ENCODE results near the gene INSM1.

DNA sequence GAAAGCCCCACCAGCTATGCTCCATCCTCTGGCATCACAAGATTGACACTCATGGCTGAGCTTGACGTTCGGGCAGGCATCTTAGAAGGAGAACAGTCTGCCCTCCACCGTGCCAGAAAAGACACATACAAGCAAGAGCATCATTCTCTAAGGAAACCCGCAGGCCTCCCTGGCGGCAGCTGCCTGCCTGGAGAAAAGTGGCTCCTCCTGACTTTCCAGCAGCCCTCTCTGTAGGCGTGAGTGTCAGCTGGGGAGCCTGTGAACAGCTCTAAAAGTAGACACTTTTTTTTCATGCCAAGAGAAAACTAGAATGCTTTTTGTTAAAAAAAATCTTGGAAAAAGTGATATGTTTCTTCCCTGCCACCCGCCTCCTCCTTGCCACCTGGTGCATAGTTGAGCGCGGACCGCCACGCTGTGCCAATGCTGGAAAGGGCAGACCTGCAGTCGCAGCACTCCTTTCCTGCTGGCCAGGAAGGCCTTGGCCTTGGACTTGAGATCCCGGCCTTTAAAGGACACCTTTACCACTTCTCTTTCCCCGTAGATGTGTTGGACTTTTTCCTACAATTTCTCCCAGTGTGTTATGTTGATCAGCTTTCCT lies 29.7 kb upstream of the INSM1 start:
- TF ChIP-seq, protein P1, sequence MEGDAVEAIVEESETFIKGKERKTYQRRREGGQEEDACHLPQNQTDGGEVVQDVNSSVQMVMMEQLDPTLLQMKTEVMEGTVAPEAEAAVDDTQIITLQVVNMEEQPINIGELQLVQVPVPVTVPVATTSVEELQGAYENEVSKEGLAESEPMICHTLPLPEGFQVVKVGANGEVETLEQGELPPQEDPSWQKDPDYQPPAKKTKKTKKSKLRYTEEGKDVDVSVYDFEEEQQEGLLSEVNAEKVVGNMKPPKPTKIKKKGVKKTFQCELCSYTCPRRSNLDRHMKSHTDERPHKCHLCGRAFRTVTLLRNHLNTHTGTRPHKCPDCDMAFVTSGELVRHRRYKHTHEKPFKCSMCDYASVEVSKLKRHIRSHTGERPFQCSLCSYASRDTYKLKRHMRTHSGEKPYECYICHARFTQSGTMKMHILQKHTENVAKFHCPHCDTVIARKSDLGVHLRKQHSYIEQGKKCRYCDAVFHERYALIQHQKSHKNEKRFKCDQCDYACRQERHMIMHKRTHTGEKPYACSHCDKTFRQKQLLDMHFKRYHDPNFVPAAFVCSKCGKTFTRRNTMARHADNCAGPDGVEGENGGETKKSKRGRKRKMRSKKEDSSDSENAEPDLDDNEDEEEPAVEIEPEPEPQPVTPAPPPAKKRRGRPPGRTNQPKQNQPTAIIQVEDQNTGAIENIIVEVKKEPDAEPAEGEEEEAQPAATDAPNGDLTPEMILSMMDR (IDR thresholded peaks at IDR 0.05), result no peak
- no peak for TF ChIP-seq POLR2A (IDR thresholded peaks at IDR 0.05)
